Measurements from ENCODE around the gene PCDH9.

DNA sequence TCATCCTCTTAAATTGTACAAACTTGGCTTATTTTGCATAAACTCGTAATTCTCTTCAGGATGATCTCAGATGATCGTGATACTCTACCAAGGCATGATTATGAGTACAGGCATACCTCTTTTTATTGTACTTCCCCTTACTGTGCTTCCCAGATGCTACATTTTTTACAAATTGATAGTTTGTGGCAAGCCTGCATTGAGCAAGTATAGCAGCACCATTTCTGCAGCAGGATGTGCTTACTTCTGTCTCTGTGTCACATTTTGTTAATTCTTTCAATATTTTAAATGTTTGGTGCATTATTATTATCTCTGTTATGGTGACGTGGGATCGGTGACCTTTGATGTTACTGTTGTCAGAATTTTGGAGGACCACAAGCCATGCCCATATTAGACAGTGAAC, 752.3 kb downstream of the PCDH9 start:
- TF ChIP-seq, protein P1, sequence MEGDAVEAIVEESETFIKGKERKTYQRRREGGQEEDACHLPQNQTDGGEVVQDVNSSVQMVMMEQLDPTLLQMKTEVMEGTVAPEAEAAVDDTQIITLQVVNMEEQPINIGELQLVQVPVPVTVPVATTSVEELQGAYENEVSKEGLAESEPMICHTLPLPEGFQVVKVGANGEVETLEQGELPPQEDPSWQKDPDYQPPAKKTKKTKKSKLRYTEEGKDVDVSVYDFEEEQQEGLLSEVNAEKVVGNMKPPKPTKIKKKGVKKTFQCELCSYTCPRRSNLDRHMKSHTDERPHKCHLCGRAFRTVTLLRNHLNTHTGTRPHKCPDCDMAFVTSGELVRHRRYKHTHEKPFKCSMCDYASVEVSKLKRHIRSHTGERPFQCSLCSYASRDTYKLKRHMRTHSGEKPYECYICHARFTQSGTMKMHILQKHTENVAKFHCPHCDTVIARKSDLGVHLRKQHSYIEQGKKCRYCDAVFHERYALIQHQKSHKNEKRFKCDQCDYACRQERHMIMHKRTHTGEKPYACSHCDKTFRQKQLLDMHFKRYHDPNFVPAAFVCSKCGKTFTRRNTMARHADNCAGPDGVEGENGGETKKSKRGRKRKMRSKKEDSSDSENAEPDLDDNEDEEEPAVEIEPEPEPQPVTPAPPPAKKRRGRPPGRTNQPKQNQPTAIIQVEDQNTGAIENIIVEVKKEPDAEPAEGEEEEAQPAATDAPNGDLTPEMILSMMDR (IDR thresholded peaks at IDR 0.05; ENCODE audit: low read length) = no peak
- TF ChIP-seq EZH2 (IDR thresholded peaks at IDR 0.05; ENCODE audit: borderline replicate concordance, low read length) = no peak

Data from OCI-LY1 (cell line).